ENCODE data around the gene MRPS24.

- TF ChIP-seq CTCF (IDR thresholded peaks at IDR 0.05) (no peak), POLR2A (IDR thresholded peaks at IDR 0.05) (no peak), POLR2AphosphoS5 (IDR thresholded peaks at IDR 0.05) (no peak), EP300 (IDR thresholded peaks at IDR 0.05) (no peak)
Measured at GRCh38 chr7:43880596-43880995, 11.3 kb upstream of the MRPS24 start.

All from gastroesophageal sphincter (tissue), 3 donors.